ENCODE data around the gene TARS2.
A peak's percentile ranks its signal among the peaks of the same experiment; 100 is the strongest.

TARS2 gene

DNA sequence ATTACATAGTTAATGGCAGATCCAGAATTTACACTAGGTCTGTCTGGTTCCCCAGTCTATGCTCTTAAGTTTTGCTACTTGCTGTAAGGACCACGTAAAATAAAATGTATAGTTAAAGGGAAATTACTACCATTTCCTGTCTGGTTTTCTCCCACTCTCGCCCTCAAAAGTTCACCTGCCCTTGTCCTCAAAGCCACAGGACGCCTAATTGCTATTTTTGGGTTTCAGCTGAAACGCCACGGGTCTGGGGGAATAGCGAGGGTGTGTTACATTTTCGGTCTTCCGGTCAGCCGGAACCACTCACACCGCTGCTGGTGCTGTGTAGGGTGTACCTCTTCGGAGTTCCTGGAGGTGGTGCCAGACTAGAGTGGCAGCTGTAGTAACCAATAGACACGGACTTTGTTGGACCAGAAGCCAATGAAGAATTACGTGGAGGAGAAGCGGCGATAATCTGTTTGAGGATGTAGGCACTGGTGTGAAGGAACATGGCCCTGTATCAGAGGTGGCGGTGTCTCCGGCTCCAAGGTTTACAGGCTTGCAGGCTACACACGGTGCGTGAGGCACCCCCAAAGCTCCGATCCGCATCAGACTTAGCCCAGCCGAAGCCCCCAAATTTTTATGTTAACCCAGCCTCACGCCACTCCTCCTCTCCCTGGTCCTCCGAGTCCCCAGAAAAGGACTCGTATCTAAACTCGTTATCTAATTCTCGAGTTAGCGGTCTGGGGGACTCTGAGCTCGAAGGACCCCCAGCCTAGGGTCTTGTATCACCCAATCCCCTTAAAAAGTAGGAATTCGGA lies at the start of gene TARS2:
Gene TARS2, plus strand, starts transcription at position 454 of the 797 bp plus-strand sequence. Its CDS starts 32 bp downstream, at position 486.
- DNase-seq (ENCODE audit: extremely low read depth, low read depth), result peak; percentile 97
- TF ChIP-seq, protein P1, sequence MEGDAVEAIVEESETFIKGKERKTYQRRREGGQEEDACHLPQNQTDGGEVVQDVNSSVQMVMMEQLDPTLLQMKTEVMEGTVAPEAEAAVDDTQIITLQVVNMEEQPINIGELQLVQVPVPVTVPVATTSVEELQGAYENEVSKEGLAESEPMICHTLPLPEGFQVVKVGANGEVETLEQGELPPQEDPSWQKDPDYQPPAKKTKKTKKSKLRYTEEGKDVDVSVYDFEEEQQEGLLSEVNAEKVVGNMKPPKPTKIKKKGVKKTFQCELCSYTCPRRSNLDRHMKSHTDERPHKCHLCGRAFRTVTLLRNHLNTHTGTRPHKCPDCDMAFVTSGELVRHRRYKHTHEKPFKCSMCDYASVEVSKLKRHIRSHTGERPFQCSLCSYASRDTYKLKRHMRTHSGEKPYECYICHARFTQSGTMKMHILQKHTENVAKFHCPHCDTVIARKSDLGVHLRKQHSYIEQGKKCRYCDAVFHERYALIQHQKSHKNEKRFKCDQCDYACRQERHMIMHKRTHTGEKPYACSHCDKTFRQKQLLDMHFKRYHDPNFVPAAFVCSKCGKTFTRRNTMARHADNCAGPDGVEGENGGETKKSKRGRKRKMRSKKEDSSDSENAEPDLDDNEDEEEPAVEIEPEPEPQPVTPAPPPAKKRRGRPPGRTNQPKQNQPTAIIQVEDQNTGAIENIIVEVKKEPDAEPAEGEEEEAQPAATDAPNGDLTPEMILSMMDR (IDR thresholded peaks at IDR 0.05; ENCODE audit: low read depth, low read length), result no peak; the same call in 1 of the 2 replicates

GRCh38 chr1:150441121-150441520 lies 46.1 kb upstream of the TARS2 start:
- no peak for DNase-seq (ENCODE audit: extremely low read depth, low read depth)
- TF ChIP-seq, protein P1 (IDR thresholded peaks at IDR 0.05; ENCODE audit: low read depth, low read length), result no peak

DNA sequence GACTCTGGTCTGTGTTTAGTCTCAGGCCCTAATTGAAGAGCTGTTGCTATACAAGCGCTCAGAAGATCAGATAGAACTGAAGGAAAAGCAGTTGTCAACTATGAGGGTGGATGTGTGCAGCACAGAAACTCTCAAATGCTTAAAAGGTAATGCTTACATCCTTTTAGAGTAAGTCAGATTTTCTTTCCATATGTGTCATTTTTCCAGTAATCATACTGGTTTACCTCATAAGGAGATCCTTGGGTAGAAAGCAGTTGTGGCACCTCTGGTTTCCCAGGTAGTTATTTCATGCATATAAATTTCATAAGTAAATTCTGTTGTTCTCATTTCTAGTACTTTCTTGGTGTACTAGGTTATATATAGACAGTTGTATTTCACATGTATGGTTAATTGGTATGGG lies 43.0 kb upstream of the TARS2 start:
- no peak for DNase-seq (ENCODE audit: extremely low read depth, low read depth)
- TF ChIP-seq, protein P1 (IDR thresholded peaks at IDR 0.05; ENCODE audit: low read depth, low read length), result no peak

GRCh38 chr1:150456146-150456647 lies 31.0 kb upstream of the TARS2 start:
- TF ChIP-seq, protein P1 (IDR thresholded peaks at IDR 0.05; ENCODE audit: low read depth, low read length), result no peak
- DNase-seq (ENCODE audit: extremely low read depth, low read depth), result no peak

- TF ChIP-seq, protein P1 (IDR thresholded peaks at IDR 0.05; ENCODE audit: low read depth, low read length), result peak; percentile 73
- peak; percentile 18 for DNase-seq (ENCODE audit: extremely low read depth, low read depth)
Observed at GRCh38 chr1:150464422-150464826, 22.8 kb upstream of the TARS2 start.

DNA sequence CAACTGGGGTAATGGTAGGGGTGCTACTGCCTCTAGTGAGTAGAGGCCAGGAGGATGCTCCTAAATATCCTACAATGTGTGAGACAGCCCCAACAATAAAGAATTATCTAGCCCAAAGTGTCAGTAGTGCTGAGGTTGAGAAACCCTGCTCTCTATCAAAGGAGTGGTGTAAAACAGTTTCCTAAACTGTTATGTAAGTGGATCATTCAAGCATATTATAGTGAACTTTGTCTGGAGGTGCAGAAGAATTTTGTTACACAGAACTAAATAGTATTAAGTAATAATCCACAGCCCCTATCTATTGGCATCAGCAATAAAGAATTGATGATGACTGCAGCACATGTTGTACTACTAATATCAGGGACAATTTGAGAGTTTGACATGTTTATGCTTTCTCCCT lies 20.3 kb upstream of the TARS2 start:
- no peak for DNase-seq (ENCODE audit: extremely low read depth, low read depth)
- TF ChIP-seq, protein P1 (IDR thresholded peaks at IDR 0.05; ENCODE audit: low read depth, low read length), result no peak

GRCh38 chr1:150469291-150469690 lies 17.9 kb upstream of the TARS2 start:
- TF ChIP-seq, protein P1 (IDR thresholded peaks at IDR 0.05; ENCODE audit: low read depth, low read length), result no peak
- no peak for DNase-seq (ENCODE audit: extremely low read depth, low read depth)
